NT2/D1 (cell line): ENCODE results near the gene LEO1.

Experiments
- SUZ12 ChIP-seq: IDR thresholded peaks from 2 replicates; pipeline ENCODE4 v1.6.1; 2011; ENCODE audit not compliant: insufficient read length, insufficient read depth; ENCODE audit errors: extremely low read depth
- YY1 ChIP-seq: IDR thresholded peaks from 2 replicates; pipeline ENCODE4 v1.6.1; 2011; ENCODE audit not compliant: insufficient read length, insufficient read depth
- ZNF274 ChIP-seq: IDR thresholded peaks from 2 replicates; pipeline ENCODE4 v1.6.1; 2011; ENCODE audit warnings: mild to moderate bottlenecking, low read depth, low read length

DNA sequence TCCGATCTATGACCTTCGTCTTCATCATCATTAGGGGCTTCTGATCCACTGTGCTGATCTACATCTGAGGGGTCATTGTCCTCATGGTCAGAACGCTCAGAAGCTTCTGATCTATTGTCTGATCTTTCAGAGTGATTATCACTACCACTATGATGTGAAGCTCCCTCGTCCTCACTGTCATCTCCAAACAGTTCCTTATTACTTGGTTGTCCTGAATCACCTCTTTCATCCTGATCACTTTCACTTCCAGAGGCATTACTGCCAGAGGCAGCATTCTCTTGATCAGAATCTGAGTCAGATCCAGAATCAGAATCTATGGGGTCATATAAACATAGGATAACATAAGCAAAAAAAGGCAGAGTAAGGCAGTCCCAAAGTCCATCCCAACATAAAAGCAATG, 5.4 kb downstream of the LEO1 start:
- TF ChIP-seq ZNF274 (no peak), YY1 (no peak), SUZ12 (no peak)
